Smooth muscle cell (in vitro differentiated cells): Measurements from ENCODE around the gene GOLPH3. TPM values are rescaled to one million over a fixed set of nuclear protein-coding genes. Genes with fewer than 3 reads are reported as not detected.
A peak's percentile ranks its signal among the peaks of the same experiment; 100 is the strongest.

Experiments
- DNase-seq: peaks from one replicate; lab custom pipeline; 2025; ENCODE audit not compliant: unreplicated experiment; lab: John Stamatoyannopoulos, UW
- H2AFZ ChIP-seq: fragments of 200-600 bp; sonication (generic); 2 replicates; pipeline ENCODE4 v1.6.0; 2016; ENCODE audit warnings: antibody characterized with exemption, low read depth, mild to moderate bottlenecking
- H3F3A ChIP-seq: fragments of 200-600 bp; sonication (generic); 2 replicates; pipeline ENCODE4 v1.6.0; 2017; ENCODE audit warnings: antibody characterized with exemption, low read depth
- H3K27ac ChIP-seq: fragments of 200-600 bp; sonication (generic); 2 replicates; pipeline ENCODE4 v1.5.1; 2016; ENCODE audit warnings: low read depth, mild to moderate bottlenecking
- H3K27me3 ChIP-seq: fragments of 200-600 bp; sonication (generic); 2 replicates; pipeline ENCODE4 v1.6.1; 2016; ENCODE audit warnings: low read depth, mild to moderate bottlenecking
- H3K36me3 ChIP-seq: fragments of 200-600 bp; sonication (generic); 2 replicates; pipeline ENCODE4 v1.5.1; 2016; ENCODE audit warnings: low read depth
- H3K4me1 ChIP-seq: fragments of 200-600 bp; sonication (generic); 2 replicates; pipeline ENCODE4 v1.5.1; 2016; ENCODE audit warnings: low read depth
- H3K4me2 ChIP-seq: fragments of 200-600 bp; sonication (generic); 2 replicates; pipeline ENCODE4 v1.6.0; 2016; ENCODE audit warnings: mild to moderate bottlenecking
- H3K4me3 ChIP-seq: fragments of 200-600 bp; sonication (generic); 2 replicates; pipeline ENCODE4 v1.5.1; 2016; ENCODE audit warnings: mild to moderate bottlenecking
- H3K79me2 ChIP-seq: fragments of 200-600 bp; sonication (generic); 2 replicates; pipeline ENCODE4 v1.6.0; 2016; ENCODE audit warnings: low read depth, mild to moderate bottlenecking
- H3K9ac ChIP-seq: fragments of 200-600 bp; sonication (generic); 2 replicates; pipeline ENCODE4 v1.6.0; 2016; ENCODE audit warnings: low read depth
- H3K9me3 ChIP-seq: fragments of 200-600 bp; sonication (generic); replicated peaks from 2 replicates; pipeline ENCODE4 v1.5.1; 2016; ENCODE audit warnings: low read depth
- H4K20me1 ChIP-seq: fragments of 200-600 bp; sonication (generic); 2 replicates; pipeline ENCODE4 v1.6.0; 2016; ENCODE audit warnings: low read depth
- CTCF ChIP-seq: fragments of 200-600 bp; sonication (generic); IDR thresholded peaks from 2 replicates; pipeline ENCODE4 v1.5.1; 2017; ENCODE audit warnings: borderline replicate concordance, mild to moderate bottlenecking, antibody characterized with exemption; ENCODE audit not compliant: insufficient read depth, poor library complexity, severe bottlenecking
- WGBS: methylation state at CpG from one replicate; pipeline ENCODE4 v1.1.7; 2016; ENCODE audit warnings: low lambda C conversion rate; 5-methylcytosine and 5-hydroxymethylcytosine counted together
- polyA plus RNA-seq: library from polyadenylated mRNA; unstranded; fragments of >200 nt; fragmentation: Nextera tagmentation; extraction: Ambion mirVana; gene quantifications from 2 replicates; pipeline ENCODE4 v1.2.1, GENCODE V29; 2016
- total RNA-seq: library from RNA; depleted of rRNA; stranded (reverse); fragments of >200 nt; gene quantifications from 2 replicates; pipeline ENCODE4 v1.2.3, GENCODE V29; 2014

Gene GOLPH3
- total and polyA plus RNA-seq, 2 experiments from 2014 or later, result 95.3 to 108 TPM

- H3K27me3 ChIP-seq, result no peaks in the 10 kb centered on the region
- no peak overlapping the region for H3K4me3 ChIP-seq
- H3K36me3 ChIP-seq, result peaks cover 14% of the 10 kb centered on the region
- 69% methylated on average over 9 of the region's 9 CpGs for WGBS
- no peak overlapping the region for H3K4me2 ChIP-seq
- peaks cover 8% of the 10 kb centered on the region for H3K4me1 ChIP-seq
- no peaks in the 10 kb centered on the region for H3K9me3 ChIP-seq
- H3K9ac ChIP-seq, result no peak overlapping the region
- peak overlapping the region; percentile 61 for H3K27ac ChIP-seq
- H2AFZ ChIP-seq, result no peak overlapping the region
- peaks cover 25% of the 10 kb centered on the region for H4K20me1 ChIP-seq
- H3K79me2 ChIP-seq, result peaks cover 5% of the 10 kb centered on the region
- no peak for TF ChIP-seq CTCF
- peaks cover 18% of the 10 kb centered on the region for H3F3A ChIP-seq
- no peak for DNase-seq
Measured at GRCh38 chr5:32099486-32100035, 74.6 kb downstream of the GOLPH3 start.

- peaks cover 22% of the 10 kb centered on the region for H4K20me1 ChIP-seq
- no peaks in the 10 kb centered on the region for H3K27me3 ChIP-seq
- no peaks in the 10 kb centered on the region for H3K9me3 ChIP-seq
- peaks cover 5% of the 10 kb centered on the region for H3K79me2 ChIP-seq
- 33% methylated on average over 11 of the region's 11 CpGs for WGBS
- H3K9ac ChIP-seq, result no peak overlapping the region
- peaks cover 13% of the 10 kb centered on the region for H3K36me3 ChIP-seq
- peaks cover 8% of the 10 kb centered on the region for H3K4me1 ChIP-seq
- peaks cover 18% of the 10 kb centered on the region for H3F3A ChIP-seq
- DNase-seq, result no peak
- no peak overlapping the region for H2AFZ ChIP-seq
- no peak overlapping the region for H3K4me3 ChIP-seq
- no peak overlapping the region for H3K4me2 ChIP-seq
- peak overlapping the region; percentile 61 for H3K27ac ChIP-seq
- TF ChIP-seq CTCF, result no peak
Measured at GRCh38 chr5:32098890-32099310, 75.2 kb downstream of the GOLPH3 start.

- H3K9ac ChIP-seq, result no peak overlapping the region
- H2AFZ ChIP-seq, result no peak overlapping the region
- no peaks in the 10 kb centered on the region for H3K27me3 ChIP-seq
- H3K4me3 ChIP-seq, result no peak overlapping the region
- H3K27ac ChIP-seq, result peak overlapping the region; percentile 61
- H3K4me2 ChIP-seq, result no peak overlapping the region
- WGBS, result 65% methylated on average over 9 of the region's 9 CpGs
- H3K79me2 ChIP-seq, result peaks cover 5% of the 10 kb centered on the region
- TF ChIP-seq CTCF, result no peak
- peaks cover 8% of the 10 kb centered on the region for H3K4me1 ChIP-seq
- H3K9me3 ChIP-seq, result no peaks in the 10 kb centered on the region
- H3F3A ChIP-seq, result peaks cover 13% of the 10 kb centered on the region
- no peak for DNase-seq
- peaks cover 22% of the 10 kb centered on the region for H4K20me1 ChIP-seq
- peaks cover 7% of the 10 kb centered on the region for H3K36me3 ChIP-seq
Measured at GRCh38 chr5:32098291-32098690, 75.8 kb downstream of the GOLPH3 start.
